Measurements from ENCODE around the gene CRYBA1.
"Not testable (repeated sequence)": the region's sequence is repeated elsewhere in the genome, so short reads cannot be mapped to it uniquely, and the experiment has no call there.

The CRYBA1 gene, protein sequence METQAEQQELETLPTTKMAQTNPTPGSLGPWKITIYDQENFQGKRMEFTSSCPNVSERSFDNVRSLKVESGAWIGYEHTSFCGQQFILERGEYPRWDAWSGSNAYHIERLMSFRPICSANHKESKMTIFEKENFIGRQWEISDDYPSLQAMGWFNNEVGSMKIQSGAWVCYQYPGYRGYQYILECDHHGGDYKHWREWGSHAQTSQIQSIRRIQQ

DNA sequence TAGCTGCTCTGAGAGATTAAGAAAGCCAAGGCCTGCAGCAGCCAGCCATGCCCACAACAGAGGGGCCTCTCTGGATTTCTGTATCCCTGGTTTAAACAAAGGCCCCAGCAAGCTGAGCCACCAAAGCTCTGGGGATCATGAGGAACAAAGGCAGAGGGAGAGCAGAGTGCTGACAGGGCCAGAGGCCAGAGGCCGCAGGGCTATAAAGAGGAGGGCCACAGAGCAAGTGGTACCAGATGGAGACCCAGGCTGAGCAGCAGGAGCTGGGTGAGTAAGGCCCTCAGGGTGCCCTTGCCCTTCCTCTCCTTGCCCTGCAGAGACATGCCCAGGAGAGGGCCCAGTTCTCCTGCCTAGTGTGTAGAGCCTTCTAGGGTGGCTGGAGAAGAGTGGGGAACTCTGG, at the start of gene CRYBA1:
Gene CRYBA1, plus strand, starts transcription at position 232 of the 400 bp plus-strand sequence. Its CDS starts 5 bp downstream, at position 237.
- TF ChIP-seq, protein P1, sequence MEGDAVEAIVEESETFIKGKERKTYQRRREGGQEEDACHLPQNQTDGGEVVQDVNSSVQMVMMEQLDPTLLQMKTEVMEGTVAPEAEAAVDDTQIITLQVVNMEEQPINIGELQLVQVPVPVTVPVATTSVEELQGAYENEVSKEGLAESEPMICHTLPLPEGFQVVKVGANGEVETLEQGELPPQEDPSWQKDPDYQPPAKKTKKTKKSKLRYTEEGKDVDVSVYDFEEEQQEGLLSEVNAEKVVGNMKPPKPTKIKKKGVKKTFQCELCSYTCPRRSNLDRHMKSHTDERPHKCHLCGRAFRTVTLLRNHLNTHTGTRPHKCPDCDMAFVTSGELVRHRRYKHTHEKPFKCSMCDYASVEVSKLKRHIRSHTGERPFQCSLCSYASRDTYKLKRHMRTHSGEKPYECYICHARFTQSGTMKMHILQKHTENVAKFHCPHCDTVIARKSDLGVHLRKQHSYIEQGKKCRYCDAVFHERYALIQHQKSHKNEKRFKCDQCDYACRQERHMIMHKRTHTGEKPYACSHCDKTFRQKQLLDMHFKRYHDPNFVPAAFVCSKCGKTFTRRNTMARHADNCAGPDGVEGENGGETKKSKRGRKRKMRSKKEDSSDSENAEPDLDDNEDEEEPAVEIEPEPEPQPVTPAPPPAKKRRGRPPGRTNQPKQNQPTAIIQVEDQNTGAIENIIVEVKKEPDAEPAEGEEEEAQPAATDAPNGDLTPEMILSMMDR (IDR thresholded peaks at IDR 0.05; ENCODE audit: low read depth, low read length): no peak
- H3K4me3 ChIP-seq (ENCODE audit: low read depth, low read length): no peak within 1 kb of the TSS
- in situ Hi-C loops (cut with HindIII; ENCODE audit: low sequenced_read_pairs): no loop called here

DNA sequence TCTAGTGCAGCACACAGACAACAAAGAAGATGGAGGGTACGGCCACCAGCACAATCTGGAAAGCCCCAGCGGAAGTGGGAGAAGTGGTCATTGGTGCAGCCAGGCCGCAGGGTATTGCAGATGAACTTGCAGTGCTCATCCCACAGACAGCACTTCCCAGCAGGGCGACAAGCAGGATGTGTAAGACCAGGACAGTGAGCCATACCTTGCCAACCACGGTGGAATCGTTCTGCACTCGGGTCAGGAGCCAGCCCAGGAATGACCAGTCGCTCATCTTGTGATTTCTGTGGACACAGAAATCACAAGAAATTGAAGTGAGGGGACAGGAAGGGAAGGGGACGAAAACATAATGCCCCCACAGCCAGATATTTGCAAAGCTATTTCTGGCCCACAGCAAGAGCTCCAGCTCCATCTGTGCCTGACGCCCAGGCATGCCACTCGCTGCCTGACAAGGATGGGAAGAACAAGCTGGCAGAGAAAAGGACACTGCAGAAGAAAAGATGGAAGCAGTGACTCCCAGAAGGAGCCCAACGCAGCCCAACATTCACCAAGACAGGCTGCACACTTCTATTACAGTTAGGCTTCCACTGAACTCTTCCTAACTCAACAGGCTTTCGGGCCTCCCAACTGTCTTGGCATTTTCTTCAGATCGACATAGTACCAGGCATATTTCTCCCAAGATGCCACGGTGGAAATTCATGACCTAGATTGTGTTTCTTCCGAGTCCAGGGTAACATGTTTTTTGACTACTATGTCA, 49.0 kb upstream of the CRYBA1 start:
- in situ Hi-C loops (cut with HindIII; ENCODE audit: low sequenced_read_pairs): no loop called here

More for the DNA sequence above, at the start of gene CRYBA1:
- no peak for DNase-seq (ENCODE audit: low read depth, low spot score)

DNA sequence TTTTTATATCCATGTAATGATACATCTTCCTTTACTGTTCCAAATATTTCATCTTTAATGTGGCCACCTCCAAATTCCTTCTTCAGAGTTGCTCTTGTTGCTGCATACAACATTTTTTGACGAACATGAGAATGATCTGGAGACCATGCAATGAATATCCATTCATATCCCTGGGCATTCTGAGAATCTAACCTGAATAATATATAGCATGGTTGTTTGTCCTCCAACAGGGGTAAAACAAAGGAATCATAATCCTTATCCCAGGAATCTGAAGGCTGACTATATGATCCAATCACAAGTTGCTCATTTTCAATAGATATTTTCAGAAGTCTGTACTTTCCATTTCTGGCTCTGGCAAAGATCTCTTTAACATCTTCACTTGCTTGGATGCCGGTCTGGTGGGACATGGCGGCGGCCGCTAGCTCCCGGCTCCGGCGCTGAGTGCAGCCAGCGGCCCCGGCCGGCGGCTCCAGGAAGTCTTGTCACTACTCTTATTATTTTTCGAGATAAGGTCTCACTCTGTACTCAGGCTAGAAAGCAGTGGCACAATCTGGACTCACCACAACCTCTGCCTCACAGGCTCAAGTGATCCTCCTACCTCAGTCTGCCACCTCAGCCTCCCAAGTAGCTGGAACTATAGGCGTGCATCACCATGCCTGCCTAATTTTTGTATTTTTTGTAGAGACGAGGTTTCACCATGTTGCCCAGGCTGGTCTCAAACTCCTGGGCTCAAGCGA, 42.4 kb upstream of the CRYBA1 start:
- H3K4me3 ChIP-seq (ENCODE audit: low read depth, low read length); in situ Hi-C loops (cut with HindIII; ENCODE audit: low sequenced_read_pairs); DNase-seq (ENCODE audit: low read depth, low spot score): not testable (repeated sequence)

More for the DNA sequence above, 49.0 kb upstream of the CRYBA1 start:
- H3K4me3 ChIP-seq (ENCODE audit: low read depth, low read length): no peak overlapping the region
- TF ChIP-seq, protein P1 (IDR thresholded peaks at IDR 0.05; ENCODE audit: low read depth, low read length): no peak
- no peak for DNase-seq (ENCODE audit: low read depth, low spot score)

DNA sequence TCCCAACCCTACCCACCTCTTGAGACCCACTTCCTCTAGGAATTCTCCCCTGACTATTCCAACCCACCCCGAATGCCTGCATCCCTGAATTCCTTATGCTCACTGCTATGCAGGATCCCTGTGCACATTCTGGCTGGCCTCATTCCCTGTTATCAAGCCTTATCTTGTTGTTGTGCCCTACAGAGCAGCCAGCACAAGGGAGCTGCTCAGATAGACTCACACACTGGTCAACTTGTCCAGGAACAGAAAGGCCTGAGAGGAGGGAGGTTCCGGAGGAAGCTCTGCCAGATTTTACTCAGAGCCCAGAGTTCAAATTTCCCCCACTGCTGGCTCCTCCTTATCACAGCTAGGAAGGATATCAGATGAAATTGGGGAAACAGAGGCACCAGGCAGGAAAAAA, 41.6 kb upstream of the CRYBA1 start:
- TF ChIP-seq, protein P1 (IDR thresholded peaks at IDR 0.05; ENCODE audit: low read depth, low read length): no peak
- no peak for DNase-seq (ENCODE audit: low read depth, low spot score)
- in situ Hi-C loops (cut with HindIII; ENCODE audit: low sequenced_read_pairs): no loop called here
- H3K4me3 ChIP-seq (ENCODE audit: low read depth, low read length): no peak overlapping the region

DNA sequence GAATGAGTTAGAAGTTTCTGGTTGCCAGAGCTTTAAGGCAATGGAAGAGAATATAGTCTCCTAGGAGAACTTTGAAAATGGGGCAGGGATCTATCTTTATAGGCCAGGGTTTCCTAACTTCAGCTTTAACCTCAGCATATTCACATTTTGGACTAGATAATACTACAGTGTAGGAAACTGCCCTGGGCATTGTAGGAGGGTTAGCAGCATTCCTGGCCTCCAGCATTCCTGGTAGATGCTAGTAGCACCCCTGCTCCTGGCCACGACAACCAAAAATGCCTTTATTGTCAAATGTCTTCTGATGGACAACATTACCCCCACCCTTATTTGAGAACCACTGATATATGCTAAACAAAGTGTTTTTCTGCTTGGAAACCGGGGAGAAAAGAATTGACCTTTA, 38.7 kb upstream of the CRYBA1 start:
- no peak for DNase-seq (ENCODE audit: low read depth, low spot score)
- in situ Hi-C loops (cut with HindIII; ENCODE audit: low sequenced_read_pairs): no loop called here

DNA sequence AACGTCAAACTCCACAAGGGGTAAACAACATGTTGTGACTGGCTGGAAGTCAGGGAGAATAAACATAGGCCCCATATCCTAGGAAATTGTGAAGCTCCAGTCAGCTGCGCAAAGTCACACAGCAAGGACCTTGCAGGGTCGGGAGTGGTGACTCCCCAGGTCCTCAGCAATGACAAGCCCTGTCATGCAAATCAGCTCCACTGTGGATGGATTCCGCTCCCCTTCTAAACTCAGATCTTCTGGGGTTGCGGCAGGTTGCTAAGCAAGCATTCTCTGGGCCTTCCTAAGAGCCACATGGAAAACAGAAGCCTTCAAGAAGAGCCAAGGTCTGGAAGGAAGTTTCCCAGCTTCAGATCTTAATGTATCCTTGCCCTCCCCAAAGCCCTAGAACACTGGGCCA, 37.6 kb upstream of the CRYBA1 start:
- in situ Hi-C loops (cut with HindIII; ENCODE audit: low sequenced_read_pairs): no loop called here
- DNase-seq (ENCODE audit: low read depth, low spot score): no peak
- TF ChIP-seq, protein P1 (IDR thresholded peaks at IDR 0.05; ENCODE audit: low read depth, low read length): no peak

More for the DNA sequence above, 38.7 kb upstream of the CRYBA1 start:
- TF ChIP-seq, protein P1 (IDR thresholded peaks at IDR 0.05; ENCODE audit: low read depth, low read length): no peak
- no peak overlapping the region for H3K4me3 ChIP-seq (ENCODE audit: low read depth, low read length)

More for the DNA sequence above, 37.6 kb upstream of the CRYBA1 start:
- no peak overlapping the region for H3K4me3 ChIP-seq (ENCODE audit: low read depth, low read length)

Measured in astrocyte of the spinal cord (primary cell).